A673 (cell line): Measurements from ENCODE around the gene RRAGD. TPM values are rescaled to one million over a fixed set of nuclear protein-coding genes. Genes with fewer than 3 reads are reported as not detected.

Source experiments
- BruUV-seq: library from RNA; stranded (reverse); fragments of 400-500 nt; replicated peaks from 2 replicates; lab custom pipeline; 2021; lab: Mats Ljungman, UMichigan
- CTCF ChIA-PET: fragments of 300-600 bp; sonication (Branson Sonifier 250); formaldehyde crosslinking; loops from one replicate; lab custom pipeline; 2022; ENCODE audit warnings: antibody characterized with exemption; lab: Charles Lee
- POLR2A ChIA-PET: fragments of 300-600 bp; sonication (Branson Sonifier 250); formaldehyde crosslinking; loops from one replicate; lab custom pipeline; 2022; ENCODE audit warnings: antibody characterized with exemption; ENCODE audit not compliant: low non-redundant PET; lab: Charles Lee
- DNase-seq: peaks from one replicate; pipeline ENCODE4 v3.0.0-alpha.2; 2015; ENCODE audit warnings: low spot score
- H3K27ac ChIP-seq: fragments of 200-600 bp; sonication (generic); 2 replicates; pipeline ENCODE4 v1.5.1; 2016; ENCODE audit warnings: mixed run types, low read depth, mild to moderate bottlenecking, mixed read lengths, antibody characterized with exemption, low read length; ENCODE audit not compliant: poor library complexity, severe bottlenecking
- H3K27me3 ChIP-seq: fragments of 200-600 bp; sonication (generic); replicated peaks from 2 replicates; pipeline ENCODE4 v1.6.1; 2017; ENCODE audit warnings: mixed run types, low read depth, mild to moderate bottlenecking, mixed read lengths, antibody characterized with exemption, low read length; ENCODE audit not compliant: insufficient read depth, poor library complexity
- H3K36me3 ChIP-seq: fragments of 200-600 bp; sonication (generic); 2 replicates; pipeline ENCODE4 v1.6.1; 2016; ENCODE audit warnings: mixed run types, mild to moderate bottlenecking, mixed read lengths, antibody characterized with exemption, low read length; ENCODE audit not compliant: insufficient read depth, poor library complexity, severe bottlenecking
- H3K4me1 ChIP-seq: fragments of 200-600 bp; sonication (generic); 2 replicates; pipeline ENCODE4 v1.6.1; 2017; ENCODE audit warnings: mixed run types, mild to moderate bottlenecking, mixed read lengths, antibody characterized with exemption, low read length; ENCODE audit not compliant: insufficient read depth, poor library complexity, severe bottlenecking
- H3K4me3 ChIP-seq: fragments of 200-600 bp; sonication (generic); 2 replicates; pipeline ENCODE4 v1.5.1; 2016; ENCODE audit warnings: low read depth, mixed run types, mild to moderate bottlenecking, mixed read lengths, low read length; ENCODE audit not compliant: poor library complexity, severe bottlenecking
- H3K9me3 ChIP-seq: fragments of 200-600 bp; sonication (generic); 2 replicates; pipeline ENCODE4 v1.6.1; 2016; ENCODE audit warnings: mixed run types, low read depth, mild to moderate bottlenecking, mixed read lengths, antibody characterized with exemption, low read length; ENCODE audit not compliant: poor library complexity, severe bottlenecking
- EZH2 ChIP-seq: fragments of 200-600 bp; sonication (generic); IDR thresholded peaks from 2 replicates; pipeline ENCODE4 v1.6.1; 2017; ENCODE audit warnings: borderline replicate concordance, low read depth, mild to moderate bottlenecking, mixed read lengths, antibody characterized with exemption, low read length; ENCODE audit not compliant: poor library complexity, severe bottlenecking
- intact Hi-C: fragments of 100-400 bp; cut with micrococcal nuclease; formaldehyde crosslinking; loops from one replicate; pipeline ENCODE4 v1.10.0; 2022; ENCODE audit not compliant: unreplicated experiment
- total RNA-seq: library from RNA; stranded (reverse); gene quantifications from 2 replicates; pipeline ENCODE4 v1.2.3, GENCODE V29; 2021
- TF ChIP-seq, protein P1 (sequence below): fragments of 300-800, 200-600 bp; sonication (generic); conservative IDR thresholded peaks from 2 replicates; pipeline ENCODE4 v1.5.1; 2017; ENCODE audit warnings: low read depth, mild to moderate bottlenecking, antibody characterized with exemption, low read length, moderate library complexity, mixed read lengths

RRAGD gene
- total RNA-seq, 1 experiment from 2014 or later = 9.5 TPM

DNA sequence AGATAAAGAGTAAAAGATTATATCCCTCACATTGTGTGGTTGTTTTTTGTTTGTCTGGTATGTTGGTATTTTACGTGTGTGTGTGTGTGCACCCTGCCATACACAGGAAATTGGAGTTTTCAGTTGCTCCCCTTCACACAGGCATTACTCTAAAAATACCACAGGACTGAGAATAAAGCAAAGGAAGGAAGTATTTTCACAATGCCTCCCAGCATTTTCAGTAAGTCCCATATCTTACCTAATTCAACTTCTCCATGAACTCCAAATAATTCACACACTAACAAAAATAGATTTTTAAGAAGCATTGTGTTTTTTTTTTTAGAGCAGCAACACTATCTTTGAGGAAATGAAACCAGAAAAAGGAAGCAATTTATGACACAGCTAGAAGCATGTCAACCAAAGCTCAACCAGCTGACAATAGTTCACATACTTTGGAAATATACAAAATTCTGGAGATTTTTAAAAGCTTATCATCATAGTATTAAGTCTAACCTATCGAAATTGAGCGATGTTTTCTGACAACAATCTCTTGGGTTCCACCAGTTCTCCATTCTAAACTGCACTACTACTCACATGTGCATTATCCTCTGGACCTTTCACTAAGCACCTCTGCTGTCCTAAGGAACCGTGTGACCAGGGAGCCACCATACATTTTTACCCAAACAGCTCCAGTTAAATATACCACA lies 61.6 kb downstream of the RRAGD start:
- peak; percentile 47 for DNase-seq
- Histone ChIP-seq H3K27me3 (no peaks in the 10 kb centered on the region), H3K9me3 (no peaks in the 10 kb centered on the region), H3K4me1 (peaks cover 31% of the 10 kb centered on the region), H3K27ac (peak overlapping the region; percentile 97), H3K36me3 (no peaks in the 10 kb centered on the region), H3K4me3 (peak overlapping the region; percentile 63)
- TF ChIP-seq, protein P1, sequence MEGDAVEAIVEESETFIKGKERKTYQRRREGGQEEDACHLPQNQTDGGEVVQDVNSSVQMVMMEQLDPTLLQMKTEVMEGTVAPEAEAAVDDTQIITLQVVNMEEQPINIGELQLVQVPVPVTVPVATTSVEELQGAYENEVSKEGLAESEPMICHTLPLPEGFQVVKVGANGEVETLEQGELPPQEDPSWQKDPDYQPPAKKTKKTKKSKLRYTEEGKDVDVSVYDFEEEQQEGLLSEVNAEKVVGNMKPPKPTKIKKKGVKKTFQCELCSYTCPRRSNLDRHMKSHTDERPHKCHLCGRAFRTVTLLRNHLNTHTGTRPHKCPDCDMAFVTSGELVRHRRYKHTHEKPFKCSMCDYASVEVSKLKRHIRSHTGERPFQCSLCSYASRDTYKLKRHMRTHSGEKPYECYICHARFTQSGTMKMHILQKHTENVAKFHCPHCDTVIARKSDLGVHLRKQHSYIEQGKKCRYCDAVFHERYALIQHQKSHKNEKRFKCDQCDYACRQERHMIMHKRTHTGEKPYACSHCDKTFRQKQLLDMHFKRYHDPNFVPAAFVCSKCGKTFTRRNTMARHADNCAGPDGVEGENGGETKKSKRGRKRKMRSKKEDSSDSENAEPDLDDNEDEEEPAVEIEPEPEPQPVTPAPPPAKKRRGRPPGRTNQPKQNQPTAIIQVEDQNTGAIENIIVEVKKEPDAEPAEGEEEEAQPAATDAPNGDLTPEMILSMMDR = no peak
- no peak for TF ChIP-seq EZH2
- ChIA-PET POLR2A (interaction anchor here (0.5 kb wide), 1 partner anchor 111 kb away, joined by 7 read pairs; no protein-coding TSS in a partner anchor), CTCF (interaction anchor here (0.6 to 1.2 kb wide), 3 partner anchors 21 to 368 kb away, joined by 3 to 4 read pairs (median 3); no protein-coding TSS in a partner anchor)
- intact Hi-C loops = loop anchor here (5.0 kb wide), 1 partner anchor 53 kb away; no protein-coding TSS in a partner anchor
- no TSS peak for BruUV-seq

DNA sequence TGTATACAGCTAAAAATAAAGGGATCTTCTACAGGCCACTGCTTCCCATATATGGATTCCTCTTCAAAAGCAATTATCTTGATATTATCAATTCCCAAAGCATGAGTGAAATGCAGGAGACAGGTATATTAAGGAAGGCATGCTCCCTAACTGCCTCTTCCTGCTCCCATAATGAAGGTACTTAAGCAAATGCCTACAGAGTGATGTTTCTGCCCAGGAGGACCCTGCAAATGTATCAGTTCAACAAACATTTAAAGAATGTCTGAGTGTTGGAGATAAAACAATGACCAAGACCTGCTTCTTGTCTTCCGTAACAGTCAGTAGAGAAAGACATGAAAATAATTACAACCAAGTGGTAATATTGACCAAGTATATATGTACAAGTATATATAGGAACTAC lies 63.7 kb downstream of the RRAGD start:
- BruUV-seq = no TSS peak

DNA sequence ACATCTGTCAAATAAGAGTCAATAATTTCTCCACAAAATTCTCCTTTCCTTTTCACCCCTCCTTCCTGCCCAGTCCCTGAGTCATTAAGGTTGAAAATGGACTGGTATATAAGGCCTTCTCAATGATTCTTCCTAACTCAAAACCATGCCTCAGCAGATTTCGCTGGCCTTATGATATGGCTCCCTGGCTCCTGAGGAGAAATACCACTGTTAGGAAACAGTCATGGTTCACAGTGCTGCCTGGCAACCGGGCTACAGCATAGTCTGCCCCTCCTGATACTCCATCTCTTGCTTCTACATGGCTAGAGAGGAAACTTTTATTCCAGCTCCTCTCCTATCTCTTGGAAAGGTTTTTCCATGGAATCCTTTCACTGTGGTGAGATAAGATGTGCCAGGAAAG lies 64.2 kb downstream of the RRAGD start:
- DNase-seq = no peak
- Histone ChIP-seq H3K27ac (no peak overlapping the region), H3K4me1 (peaks cover 18% of the 10 kb centered on the region), H3K9me3 (no peaks in the 10 kb centered on the region), H3K4me3 (no peak overlapping the region), H3K27me3 (no peaks in the 10 kb centered on the region), H3K36me3 (no peaks in the 10 kb centered on the region)
- intact Hi-C loops = no loop called here
- CTCF ChIA-PET = no interaction called here
- POLR2A ChIA-PET = no interaction called here
- TF ChIP-seq EZH2 = no peak
- TF ChIP-seq, protein P1 = no peak
- no TSS peak for BruUV-seq

More for the DNA sequence above, 63.7 kb downstream of the RRAGD start:
- intact Hi-C loops = no loop called here
- H3K9me3 ChIP-seq = no peaks in the 10 kb centered on the region
- no peaks in the 10 kb centered on the region for H3K27me3 ChIP-seq
- ChIA-PET CTCF (no interaction called here), POLR2A (no interaction called here)
- no peak overlapping the region for H3K4me3 ChIP-seq
- TF ChIP-seq EZH2 = no peak
- TF ChIP-seq, protein P1 = no peak
- peaks cover 21% of the 10 kb centered on the region for H3K4me1 ChIP-seq
- H3K27ac ChIP-seq = no peak overlapping the region
- DNase-seq = no peak
- H3K36me3 ChIP-seq = no peaks in the 10 kb centered on the region
